K562 (cell line): ENCODE measurements around the gene ZBTB22. TPM values are rescaled to one million over a fixed set of nuclear protein-coding genes. Genes with fewer than 3 reads are reported as not detected.

Experiments
- DACH1 ChIP-seq: fragments of 450-650 bp; IDR thresholded peaks from 2 replicates; pipeline ENCODE4 v1.6.1; 2018; ENCODE audit not compliant: partially characterized antibody
- GTF2B ChIP-seq: IDR thresholded peaks from 2 replicates; pipeline ENCODE4 v1.6.1; 2011; ENCODE audit not compliant: insufficient read length; ENCODE audit errors: extremely low read depth
- HEY1 ChIP-seq: fragments of 250-450 bp; sonication (Bioruptor Pico); IDR thresholded peaks from 2 replicates; pipeline ENCODE4 v1.5.0; 2020; ENCODE audit warnings: mild to moderate bottlenecking, moderate library complexity, borderline replicate concordance
- HIVEP1 ChIP-seq: fragments of 250-450 bp; sonication (Bioruptor Pico); IDR thresholded peaks from 2 replicates; pipeline ENCODE4 v1.4.0; 2020; ENCODE audit warnings: mild to moderate bottlenecking
- MITF ChIP-seq: IDR thresholded peaks from 2 replicates; pipeline ENCODE4 v1.6.1; 2014; ENCODE audit warnings: antibody characterized with exemption
- PTTG1 ChIP-seq: fragments of 450-650 bp; IDR thresholded peaks from 2 replicates; pipeline ENCODE4 v1.6.1; 2016; ENCODE audit warnings: low read depth, mild to moderate bottlenecking, missing genetic modification characterization, missing compliant biosample characterization
- SMC3 ChIP-seq: conservative IDR thresholded peaks from 2 replicates; pipeline ENCODE4 v1.6.1; 2011; ENCODE audit warnings: low read depth, low read length, improper control_type of control experiment; ENCODE audit not compliant: insufficient read depth
- SREBF2 ChIP-seq: sonication (generic); formaldehyde crosslinking; IDR thresholded peaks from 2 replicates; pipeline ENCODE4 v1.4.0; 2020; ENCODE audit warnings: mild to moderate bottlenecking, missing genetic modification reagents
- STAT5A ChIP-seq: IDR thresholded peaks from 2 replicates; pipeline ENCODE4 v1.6.1; 2012; ENCODE audit warnings: low read length, inconsistent platforms, borderline replicate concordance
- TCF15 ChIP-seq: fragments of 250-450 bp; sonication (Bioruptor Pico); IDR thresholded peaks from 2 replicates; pipeline ENCODE4 v1.8.0; 2022; ENCODE audit warnings: moderate library complexity, mild to moderate bottlenecking, inconsistent platforms
- TCF7L2 ChIP-seq: fragments of 150-350 bp; IDR thresholded peaks from 2 replicates; pipeline ENCODE4 v1.6.1; 2016; ENCODE audit warnings: low read depth, mild to moderate bottlenecking, low read length, moderate library complexity
- ZEB2 ChIP-seq: fragments of 450-650 bp; IDR thresholded peaks from 2 replicates; pipeline ENCODE4 v1.6.1; 2016
- ZNF280A ChIP-seq: fragments of 450-650 bp; IDR thresholded peaks from 2 replicates; pipeline ENCODE4 v1.6.1; 2018; ENCODE audit warnings: mild to moderate bottlenecking, low read depth; ENCODE audit not compliant: partially characterized antibody
- ZNF431 ChIP-seq: sonication (generic); formaldehyde crosslinking; IDR thresholded peaks from 2 replicates; pipeline ENCODE4 v1.8.0; 2022; ENCODE audit warnings: mild to moderate bottlenecking, missing genetic modification reagents
- ZNF77 ChIP-seq: fragments of 250-450 bp; sonication (Bioruptor Pico); IDR thresholded peaks from 2 replicates; pipeline ENCODE4 v1.5.0; 2020
- ZNF778 ChIP-seq: fragments of 450-650 bp; formaldehyde crosslinking; IDR thresholded peaks from 2 replicates; pipeline ENCODE4 v1.4.0; 2020; ENCODE audit warnings: mild to moderate bottlenecking, moderate library complexity
- polyA plus RNA-seq, 8 experiments: library from polyadenylated mRNA; depleted of rRNA in 4 of 8; stranded (reverse) in 5 of 8; unstranded in 3 of 8; fragments of >200 nt; fragmentation: Nextera tagmentation in 2 of 8; fragmentation: Illumina TruSeq in 1 of 8; extraction: Ambion mirVana in 2 of 8; extraction: Trizol in 1 of 8; gene quantifications; 2 replicates each; pipeline versions ENCODE4 v1.2.1 to v1.2.3, GENCODE V29; 2011 to 2014; ENCODE audit warnings: inconsistent platforms in 1 of 8, missing spikeins in 1 of 8
- total RNA-seq, 7 experiments: library from RNA; depleted of rRNA in 6 of 7; stranded (reverse); fragments of >200 nt in 6 of 7; fragmentation: Illumina TruSeq in 2 of 7; extraction: Trizol in 2 of 7; gene quantifications; 2 replicates each; pipeline versions ENCODE4 v1.2.1 to v1.2.3, GENCODE V29; 2011 to 2021; ENCODE audit warnings: low replicate concordance in 1 of 7

ZBTB22 gene
- total and polyA plus RNA-seq, 9 of the 15 experiments (the other 6 are each of a cell fraction or from before 2014, with no cell fraction given) = 0.21 to 11.9 (median 7.1) TPM

- TF ChIP-seq HEY1 (no peak), ZNF778 (no peak), GTF2B (no peak), PTTG1 (no peak), ZEB2 (no peak), ZNF431 (CRISPR knock-in tag) (no peak), ZNF77 (CRISPR knock-in tag) (no peak), SMC3 (no peak), TCF15 (no peak), SREBF2 (CRISPR knock-in tag) (no peak), DACH1 (no peak), HIVEP1 (CRISPR knock-in tag) (no peak), TCF7L2 (no peak), MITF (no peak), STAT5A (no peak), ZNF280A (no peak)
These were observed 18.7 kb downstream of the ZBTB22 start, which contains the start of gene RGL2 (continued) for GRCh38 chr6:33298773-33299236.
